Hepatocyte (in vitro differentiated cells): ENCODE results near the gene GPR156. TPM values are rescaled to one million over a fixed set of nuclear protein-coding genes. Genes with fewer than 3 reads are reported as not detected.

Experiments used
- DNase-seq: peaks from one replicate; pipeline ENCODE4 v3.0.0-alpha.2; 2016; ENCODE audit warnings: low spot score
- H2AFZ ChIP-seq: fragments of 200-600 bp; sonication (generic); 2 replicates; pipeline ENCODE4 v1.6.0; 2016; ENCODE audit warnings: antibody characterized with exemption, mild to moderate bottlenecking
- H3K27ac ChIP-seq: fragments of 200-600 bp; sonication (generic); 2 replicates; pipeline ENCODE4 v1.5.1; 2016; ENCODE audit warnings: mild to moderate bottlenecking
- H3K27me3 ChIP-seq: fragments of 200-600 bp; sonication (generic); 2 replicates; pipeline ENCODE4 v1.6.1; 2016
- H3K36me3 ChIP-seq: fragments of 200-600 bp; sonication (generic); replicated peaks from 2 replicates; pipeline ENCODE4 v1.5.1; 2016; ENCODE audit warnings: low read depth; ENCODE audit not compliant: insufficient read depth
- H3K4me1 ChIP-seq: fragments of 200-600 bp; sonication (generic); 2 replicates; pipeline ENCODE4 v1.5.1; 2016; ENCODE audit warnings: mild to moderate bottlenecking, moderate library complexity; ENCODE audit not compliant: insufficient read depth
- H3K4me2 ChIP-seq: fragments of 200-600 bp; sonication (generic); 2 replicates; pipeline ENCODE4 v1.6.0; 2016
- H3K4me3 ChIP-seq: fragments of 200-600 bp; sonication (generic); 2 replicates; pipeline ENCODE4 v1.5.1; 2016; ENCODE audit warnings: mild to moderate bottlenecking
- H3K79me2 ChIP-seq: fragments of 200-600 bp; sonication (generic); 2 replicates; pipeline ENCODE4 v1.6.0; 2017; ENCODE audit warnings: mild to moderate bottlenecking
- H3K9me2 ChIP-seq: fragments of 200-600 bp; sonication (generic); replicated peaks from 2 replicates; pipeline ENCODE4 v1.6.0; 2017; ENCODE audit warnings: mild to moderate bottlenecking; ENCODE audit not compliant: insufficient read depth
- H3K9me3 ChIP-seq: fragments of 200-600 bp; sonication (generic); 2 replicates; pipeline ENCODE4 v1.5.1; 2016; ENCODE audit warnings: low read depth, mild to moderate bottlenecking
- H4K20me1 ChIP-seq: fragments of 200-600 bp; sonication (generic); 2 replicates; pipeline ENCODE4 v1.6.0; 2016; ENCODE audit warnings: mild to moderate bottlenecking; ENCODE audit not compliant: insufficient read depth, poor library complexity, severe bottlenecking
- CTCF ChIP-seq: fragments of 200-600 bp; sonication (generic); IDR thresholded peaks from 2 replicates; pipeline ENCODE4 v1.5.1; 2016; ENCODE audit warnings: antibody characterized with exemption, mild to moderate bottlenecking; ENCODE audit not compliant: poor library complexity
- EZH2 ChIP-seq: fragments of 200-600 bp; sonication (generic); IDR thresholded peaks from 2 replicates; pipeline ENCODE4 v1.6.1; 2016; ENCODE audit warnings: antibody characterized with exemption, mild to moderate bottlenecking, borderline replicate concordance
- EZH2phosphoT487 ChIP-seq: fragments of 200-600 bp; sonication (generic); IDR thresholded peaks from one replicate; pipeline ENCODE4 v1.6.1; 2018; ENCODE audit warnings: antibody characterized with exemption, mild to moderate bottlenecking, low read depth, moderate library complexity; ENCODE audit not compliant: unreplicated experiment, severe bottlenecking
- WGBS: methylation state at CpG from one replicate; pipeline ENCODE4 v1.1.6; 2016; ENCODE audit warnings: low lambda C conversion rate; ENCODE audit errors: missing lambda C conversion rate; 5-methylcytosine and 5-hydroxymethylcytosine counted together
- polyA plus RNA-seq: library from polyadenylated mRNA; unstranded; fragments of >200 nt; fragmentation: Nextera tagmentation; extraction: Ambion mirVana; gene quantifications from 2 replicates; pipeline ENCODE4 v1.2.1, GENCODE V29; 2016
- total RNA-seq: library from RNA; depleted of rRNA; stranded (reverse); fragments of >200 nt; gene quantifications from 2 replicates; pipeline ENCODE4 v1.2.3, GENCODE V29; 2014

The GPR156 gene
- total and polyA plus RNA-seq, 2 experiments from 2014 or later, result 0.27 to 0.80 TPM

- Histone ChIP-seq H3K4me1 (no peaks in the 10 kb centered on the region), H3K27ac (no peak overlapping the region), H3K4me2 (no peak overlapping the region), H3K4me3 (no peak overlapping the region), H3K27me3 (no peaks in the 10 kb centered on the region), H2AFZ (no peak overlapping the region), H3K9me3 (no peaks in the 10 kb centered on the region), H3K79me2 (no peaks in the 10 kb centered on the region), H3K36me3 (no peaks in the 10 kb centered on the region), H3K9me2 (no peaks in the 10 kb centered on the region), H4K20me1 (no peaks in the 10 kb centered on the region)
- WGBS, result 67% methylated on average over 3 of the region's 3 CpGs
- peak; percentile 32 for DNase-seq
- TF ChIP-seq CTCF (peak; percentile 47), EZH2 (no peak)
Observed at GRCh38 chr3:120198305-120198878, 86.6 kb downstream of the GPR156 start.

- Histone ChIP-seq H3K36me3 (no peaks in the 10 kb centered on the region), H3K27me3 (no peaks in the 10 kb centered on the region), H4K20me1 (no peaks in the 10 kb centered on the region), H3K4me3 (no peak overlapping the region), H3K4me2 (no peak overlapping the region), H3K27ac (no peak overlapping the region), H3K9me3 (no peaks in the 10 kb centered on the region), H2AFZ (no peak overlapping the region), H3K9me2 (no peaks in the 10 kb centered on the region), H3K79me2 (no peaks in the 10 kb centered on the region), H3K4me1 (no peaks in the 10 kb centered on the region)
- no peak for DNase-seq
- 54% methylated on average over 2 of the region's 2 CpGs for WGBS
- TF ChIP-seq EZH2, result no peak
- no peak for TF ChIP-seq CTCF
- no peak for TF ChIP-seq EZH2phosphoT487
Observed at GRCh38 chr3:120196812-120197211, 88.2 kb downstream of the GPR156 start.

- no peaks in the 10 kb centered on the region for H3K79me2 ChIP-seq
- 78% methylated on average over 4 of the region's 4 CpGs for WGBS
Observed at GRCh38 chr3:120196333-120196732, 88.7 kb downstream of the GPR156 start.

More at GRCh38 chr3:120196333-120196732, 88.7 kb downstream of the GPR156 start:
- no peak overlapping the region for H3K4me3 ChIP-seq
- DNase-seq, result no peak
- H4K20me1 ChIP-seq, result no peaks in the 10 kb centered on the region
- no peaks in the 10 kb centered on the region for H3K36me3 ChIP-seq
- H2AFZ ChIP-seq, result no peak overlapping the region
- no peaks in the 10 kb centered on the region for H3K9me3 ChIP-seq
- no peak overlapping the region for H3K4me2 ChIP-seq
- no peak for TF ChIP-seq EZH2phosphoT487
- TF ChIP-seq CTCF, result no peak
- no peak for TF ChIP-seq EZH2
- H3K27ac ChIP-seq, result no peak overlapping the region
- H3K9me2 ChIP-seq, result no peaks in the 10 kb centered on the region
- no peaks in the 10 kb centered on the region for H3K4me1 ChIP-seq
- H3K27me3 ChIP-seq, result no peaks in the 10 kb centered on the region
